Right atrium auricular region (tissue), 2 donors: ENCODE measurements around the gene MYH3. TPM values are rescaled to one million over a fixed set of nuclear protein-coding genes. Genes with fewer than 3 reads are reported as not detected.
A peak's percentile ranks its signal among the peaks of the same experiment; 100 is the strongest.

Experiments
- DNase-seq: peaks from one replicate; pipeline ENCODE4 v3.0.0-alpha.2; 2019; ENCODE audit warnings: low spot score
- H3K27ac ChIP-seq, 2 donors: fragments of 200-600 bp; sonication (generic); 1 replicate in 1 of 2; 2 replicates in 1 of 2; pipeline ENCODE4 v1.5.1; 2016 to 2019
- H3K27me3 ChIP-seq, 2 donors: fragments of 200-600 bp; sonication (generic); one replicate each; pipeline versions ENCODE4 v1.5.1 to v1.6.0; 2017 to 2019
- H3K36me3 ChIP-seq: fragments of 200-600 bp; sonication (generic); one replicate; pipeline ENCODE4 v1.5.1; 2016
- H3K4me1 ChIP-seq, 2 donors: fragments of 200-600 bp; sonication (generic); one replicate each; pipeline versions ENCODE4 v1.5.1 to v1.6.0; 2017 to 2019
- H3K4me3 ChIP-seq, 2 donors: fragments of 200-600 bp; sonication (generic); 1 replicate in 1 of 2; 2 replicates in 1 of 2; pipeline ENCODE4 v1.5.1; 2017 to 2019; ENCODE audit warnings: mild to moderate bottlenecking in 1 of 2, moderate library complexity in 1 of 2
- H3K9me3 ChIP-seq, 2 donors: fragments of 200-600 bp; sonication (generic); one replicate each; pipeline ENCODE4 v1.5.1; 2019
- total RNA-seq, 2 donors: library from RNA; depleted of rRNA; stranded (reverse); fragments of >200 nt; gene quantifications; one replicate each; pipeline ENCODE4 v1.1.0, GENCODE V29; 2016
- TF ChIP-seq, protein P1 (sequence below), 2 donors: fragments of 200-600 bp; sonication (generic); IDR thresholded peaks; one replicate each; pipeline ENCODE4 v1.5.1; 2019; ENCODE audit warnings: antibody characterized with exemption in 2 of 2

The MYH3 gene
- total RNA-seq, 2 donors from 2014 or later = 0.22 to 0.43 TPM

GRCh38 chr17:10648381-10648780 is 8.7 kb downstream of the MYH3 start:
- TF ChIP-seq, protein P1, sequence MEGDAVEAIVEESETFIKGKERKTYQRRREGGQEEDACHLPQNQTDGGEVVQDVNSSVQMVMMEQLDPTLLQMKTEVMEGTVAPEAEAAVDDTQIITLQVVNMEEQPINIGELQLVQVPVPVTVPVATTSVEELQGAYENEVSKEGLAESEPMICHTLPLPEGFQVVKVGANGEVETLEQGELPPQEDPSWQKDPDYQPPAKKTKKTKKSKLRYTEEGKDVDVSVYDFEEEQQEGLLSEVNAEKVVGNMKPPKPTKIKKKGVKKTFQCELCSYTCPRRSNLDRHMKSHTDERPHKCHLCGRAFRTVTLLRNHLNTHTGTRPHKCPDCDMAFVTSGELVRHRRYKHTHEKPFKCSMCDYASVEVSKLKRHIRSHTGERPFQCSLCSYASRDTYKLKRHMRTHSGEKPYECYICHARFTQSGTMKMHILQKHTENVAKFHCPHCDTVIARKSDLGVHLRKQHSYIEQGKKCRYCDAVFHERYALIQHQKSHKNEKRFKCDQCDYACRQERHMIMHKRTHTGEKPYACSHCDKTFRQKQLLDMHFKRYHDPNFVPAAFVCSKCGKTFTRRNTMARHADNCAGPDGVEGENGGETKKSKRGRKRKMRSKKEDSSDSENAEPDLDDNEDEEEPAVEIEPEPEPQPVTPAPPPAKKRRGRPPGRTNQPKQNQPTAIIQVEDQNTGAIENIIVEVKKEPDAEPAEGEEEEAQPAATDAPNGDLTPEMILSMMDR (IDR thresholded peaks at IDR 0.05) = no peak
- H3K27ac ChIP-seq = no peak overlapping the region
- H3K9me3 ChIP-seq = no peaks in the 10 kb centered on the region
- no peaks in the 10 kb centered on the region for H3K27me3 ChIP-seq
- no peaks in the 10 kb centered on the region for H3K4me1 ChIP-seq
- no peaks in the 10 kb centered on the region for H3K36me3 ChIP-seq
- H3K4me3 ChIP-seq = no peak overlapping the region
- DNase-seq = no peak

- peak; percentile 71 for DNase-seq
- no peaks in the 10 kb centered on the region for H3K4me1 ChIP-seq
- no peaks in the 10 kb centered on the region for H3K9me3 ChIP-seq
- no peaks in the 10 kb centered on the region for H3K27me3 ChIP-seq
- TF ChIP-seq, protein P1 (IDR thresholded peaks at IDR 0.05) = peak; percentile 78 to 87
- H3K27ac ChIP-seq = no peak overlapping the region
- H3K4me3 ChIP-seq = no peak overlapping the region
- H3K36me3 ChIP-seq = peaks cover 9% of the 10 kb centered on the region
Measured at GRCh38 chr17:10646392-10646990, 10.6 kb downstream of the MYH3 start.

DNA sequence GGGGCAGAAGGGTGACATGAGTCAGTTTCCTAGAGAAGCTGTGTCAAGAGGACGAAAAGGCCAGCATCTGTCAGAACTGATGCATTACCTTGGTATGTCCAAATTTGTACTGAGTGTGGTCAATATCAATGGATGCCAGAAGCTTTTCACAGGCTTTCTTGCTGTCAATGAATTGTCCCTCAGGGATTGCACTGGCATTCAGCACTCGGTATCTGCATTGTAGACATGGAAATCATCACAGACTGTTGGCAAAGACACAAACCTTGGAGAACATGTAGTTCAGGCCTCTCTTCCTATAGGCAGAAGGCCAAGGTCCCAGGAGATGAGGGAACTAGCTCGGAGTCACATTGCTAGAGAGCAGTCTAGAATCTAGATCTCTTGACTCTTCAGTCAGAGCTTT is 16.6 kb downstream of the MYH3 start:
- H3K27ac ChIP-seq = no peak overlapping the region
- no peak for DNase-seq
- H3K9me3 ChIP-seq = no peaks in the 10 kb centered on the region
- no peaks in the 10 kb centered on the region for H3K4me1 ChIP-seq
- H3K4me3 ChIP-seq = no peak overlapping the region
- TF ChIP-seq, protein P1 (IDR thresholded peaks at IDR 0.05) = no peak
- H3K27me3 ChIP-seq = no peaks in the 10 kb centered on the region
- peaks cover 15% of the 10 kb centered on the region for H3K36me3 ChIP-seq

DNA sequence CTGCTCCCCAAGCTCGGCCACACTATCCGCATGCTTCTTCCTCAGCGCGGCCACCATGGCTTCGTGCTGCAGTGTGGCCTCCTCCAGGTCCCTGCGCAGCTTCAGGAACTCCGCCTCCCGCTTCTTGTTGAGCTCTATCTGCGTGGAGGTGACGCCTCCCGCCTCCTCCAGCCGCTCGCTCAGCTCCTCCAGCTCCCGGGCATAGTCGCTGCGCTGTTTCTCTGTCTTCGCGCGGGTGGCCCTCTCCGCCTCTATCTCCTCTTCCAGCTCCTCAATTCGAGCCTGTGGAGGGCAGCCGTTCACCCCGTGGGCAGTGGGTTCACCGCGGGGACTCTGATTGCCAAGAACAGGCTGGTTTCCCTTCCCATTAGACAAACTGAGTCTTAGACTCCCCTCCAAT is 19.0 kb downstream of the MYH3 start:
- Histone ChIP-seq H3K36me3 (peaks cover 15% of the 10 kb centered on the region), H3K4me3 (no peak overlapping the region), H3K4me1 (no peaks in the 10 kb centered on the region), H3K27me3 (no peaks in the 10 kb centered on the region), H3K9me3 (no peaks in the 10 kb centered on the region), H3K27ac (no peak overlapping the region)
- TF ChIP-seq, protein P1 (IDR thresholded peaks at IDR 0.05) = no peak
- DNase-seq = no peak

- H3K4me1 ChIP-seq = no peaks in the 10 kb centered on the region
Measured at GRCh38 chr17:10635290-10635689, 21.8 kb downstream of the MYH3 start.

More at GRCh38 chr17:10635290-10635689, 21.8 kb downstream of the MYH3 start:
- peaks cover 5% of the 10 kb centered on the region for H3K36me3 ChIP-seq
- H3K9me3 ChIP-seq = no peaks in the 10 kb centered on the region
- no peak for DNase-seq
- H3K27ac ChIP-seq = no peak overlapping the region
- no peak overlapping the region for H3K4me3 ChIP-seq
- no peaks in the 10 kb centered on the region for H3K27me3 ChIP-seq
- TF ChIP-seq, protein P1 (IDR thresholded peaks at IDR 0.05) = no peak
